ENCODE data around the gene DNAJA4. TPM values are rescaled to one million over a fixed set of nuclear protein-coding genes. Genes with fewer than 3 reads are reported as not detected.

The DNAJA4 gene
- total RNA-seq, 2 donors from 2014 or later = 32.1 to 43.7 TPM

DNA sequence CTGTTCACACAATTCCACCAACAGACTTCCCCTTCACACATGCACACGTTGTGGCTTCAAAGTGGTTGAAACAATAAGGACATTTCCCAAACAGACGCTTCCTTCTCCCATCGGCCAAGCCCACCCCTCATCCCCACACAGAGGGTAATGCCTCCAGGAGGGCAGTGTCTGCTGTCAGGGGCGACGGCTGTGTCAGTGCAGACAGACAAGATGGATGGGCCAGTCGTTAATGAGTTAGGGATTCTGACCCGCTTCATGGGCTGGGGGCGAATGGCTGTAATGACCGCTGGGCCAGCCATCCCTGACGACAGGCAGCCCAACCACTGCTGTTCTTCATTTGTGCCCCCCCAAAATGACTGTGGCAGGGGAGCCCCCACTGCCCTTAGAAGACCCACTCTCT lies 55.2 kb downstream of the DNAJA4 start:
- Histone ChIP-seq H3K36me3 (no peaks in the 10 kb centered on the region), H3K27ac (no peak overlapping the region), H3K4me3 (no peak overlapping the region), H3K9me3 (no peaks in the 10 kb centered on the region), H3K4me1 (replicated peaks) (no peaks in the 10 kb centered on the region), H3K27me3 (replicated peaks; ENCODE audit: insufficient read depth) (no peaks in the 10 kb centered on the region)
- DNase-seq (ENCODE audit: low spot score) = no peak
- TF ChIP-seq POLR2A (IDR thresholded peaks at IDR 0.05) (no peak), POLR2AphosphoS5 (IDR thresholded peaks at IDR 0.05) (no peak)
- TF ChIP-seq, protein P1, sequence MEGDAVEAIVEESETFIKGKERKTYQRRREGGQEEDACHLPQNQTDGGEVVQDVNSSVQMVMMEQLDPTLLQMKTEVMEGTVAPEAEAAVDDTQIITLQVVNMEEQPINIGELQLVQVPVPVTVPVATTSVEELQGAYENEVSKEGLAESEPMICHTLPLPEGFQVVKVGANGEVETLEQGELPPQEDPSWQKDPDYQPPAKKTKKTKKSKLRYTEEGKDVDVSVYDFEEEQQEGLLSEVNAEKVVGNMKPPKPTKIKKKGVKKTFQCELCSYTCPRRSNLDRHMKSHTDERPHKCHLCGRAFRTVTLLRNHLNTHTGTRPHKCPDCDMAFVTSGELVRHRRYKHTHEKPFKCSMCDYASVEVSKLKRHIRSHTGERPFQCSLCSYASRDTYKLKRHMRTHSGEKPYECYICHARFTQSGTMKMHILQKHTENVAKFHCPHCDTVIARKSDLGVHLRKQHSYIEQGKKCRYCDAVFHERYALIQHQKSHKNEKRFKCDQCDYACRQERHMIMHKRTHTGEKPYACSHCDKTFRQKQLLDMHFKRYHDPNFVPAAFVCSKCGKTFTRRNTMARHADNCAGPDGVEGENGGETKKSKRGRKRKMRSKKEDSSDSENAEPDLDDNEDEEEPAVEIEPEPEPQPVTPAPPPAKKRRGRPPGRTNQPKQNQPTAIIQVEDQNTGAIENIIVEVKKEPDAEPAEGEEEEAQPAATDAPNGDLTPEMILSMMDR (IDR thresholded peaks at IDR 0.05) = no peak
- intact Hi-C loops (cut with DNase I) = no loop called here
- WGBS = 86% methylated on average over 10 of the region's 10 CpGs

DNA sequence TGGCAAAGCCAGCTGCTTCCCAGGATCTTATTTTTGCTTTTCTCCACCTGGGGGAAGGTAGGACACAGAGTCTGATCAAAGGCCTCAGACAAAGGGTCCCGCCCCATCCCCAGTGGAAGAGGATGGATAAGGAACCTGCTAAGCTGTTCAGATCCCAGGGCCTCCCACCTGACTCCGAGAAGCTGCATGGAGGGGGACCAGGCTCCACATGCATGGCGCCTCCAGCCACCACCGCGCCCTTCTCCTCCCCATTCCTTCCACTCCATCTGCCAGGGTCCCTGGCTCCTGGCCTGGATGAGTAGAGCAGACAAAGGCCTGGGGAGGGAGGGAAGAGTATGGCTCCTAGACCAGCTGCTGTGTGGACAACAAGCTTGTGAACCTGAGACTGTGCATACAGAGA lies 55.8 kb downstream of the DNAJA4 start:
- H3K4me1 ChIP-seq (replicated peaks) = no peaks in the 10 kb centered on the region
- H3K27me3 ChIP-seq (replicated peaks; ENCODE audit: insufficient read depth) = no peaks in the 10 kb centered on the region
- H3K9me3 ChIP-seq = no peaks in the 10 kb centered on the region
- WGBS = 93% methylated on average over 5 of the region's 5 CpGs
- no peaks in the 10 kb centered on the region for H3K36me3 ChIP-seq
- TF ChIP-seq POLR2AphosphoS5 (IDR thresholded peaks at IDR 0.05) (no peak), POLR2A (IDR thresholded peaks at IDR 0.05) (no peak)
- TF ChIP-seq, protein P1 (IDR thresholded peaks at IDR 0.05) = no peak
- no peak for DNase-seq (ENCODE audit: low spot score)
- intact Hi-C loops (cut with DNase I) = no loop called here
- H3K27ac ChIP-seq = no peak overlapping the region
- no peak overlapping the region for H3K4me3 ChIP-seq

DNA sequence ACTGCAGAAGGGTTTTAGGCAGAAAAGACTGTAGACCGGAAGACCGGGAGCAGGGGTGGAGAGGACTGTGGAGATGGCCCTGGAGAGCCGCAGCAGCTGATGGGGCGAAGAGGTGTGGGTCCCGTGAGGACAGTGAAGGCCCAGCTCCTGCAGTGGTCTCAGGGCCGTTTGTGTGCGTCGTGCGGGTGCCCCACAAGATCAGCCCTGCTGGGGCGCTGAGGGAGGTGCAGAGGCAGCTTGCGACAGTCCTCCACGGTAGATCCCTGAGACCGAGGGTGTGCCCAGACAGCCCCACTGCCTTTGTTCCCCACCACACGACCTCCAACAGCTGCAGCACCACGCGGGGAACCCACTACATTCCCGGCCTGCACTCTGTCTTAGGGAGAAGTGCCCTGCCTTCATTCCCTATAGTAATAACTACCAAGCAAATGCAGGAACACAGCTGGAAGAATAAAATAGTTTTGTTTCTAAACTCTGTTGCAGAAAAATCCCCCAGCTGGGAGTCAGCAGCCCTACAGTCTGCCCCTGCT lies 56.7 kb downstream of the DNAJA4 start:
- no peak for TF ChIP-seq POLR2A (IDR thresholded peaks at IDR 0.05)
- no peak for TF ChIP-seq POLR2AphosphoS5 (IDR thresholded peaks at IDR 0.05)
- TF ChIP-seq, protein P1 (IDR thresholded peaks at IDR 0.05) = no peak
- Histone ChIP-seq H3K27ac (no peak overlapping the region), H3K27me3 (replicated peaks; ENCODE audit: insufficient read depth) (no peaks in the 10 kb centered on the region), H3K9me3 (no peaks in the 10 kb centered on the region), H3K4me1 (replicated peaks) (no peaks in the 10 kb centered on the region), H3K4me3 (no peak overlapping the region), H3K36me3 (no peaks in the 10 kb centered on the region)
- intact Hi-C loops (cut with DNase I) = no loop called here
- no peak for DNase-seq (ENCODE audit: low spot score)
- 79% methylated on average over 10 of the region's 17 CpGs for WGBS

DNA sequence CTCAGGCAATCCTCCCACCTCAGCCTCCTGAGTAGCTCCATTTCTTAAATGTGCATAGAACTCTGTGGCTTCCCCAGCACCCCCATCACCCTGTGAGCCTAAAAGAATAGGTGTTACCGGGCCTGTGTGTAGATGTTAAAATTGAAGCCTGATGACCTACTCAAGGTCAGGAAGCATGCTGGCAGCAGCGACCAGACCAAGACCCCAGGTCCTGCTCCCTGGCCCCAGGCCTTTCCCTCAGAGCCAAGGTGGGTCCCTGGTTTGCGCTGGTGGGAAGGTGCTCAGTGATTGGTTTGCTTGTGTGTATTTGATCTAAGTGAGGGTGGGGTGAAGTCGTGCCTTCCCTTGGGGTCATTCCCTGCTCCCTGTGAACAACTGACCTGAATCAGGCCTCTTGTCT lies 57.4 kb downstream of the DNAJA4 start:
- intact Hi-C loops (cut with DNase I) = no loop called here
- WGBS = 80% methylated on average over 4 of the region's 4 CpGs

DNA sequence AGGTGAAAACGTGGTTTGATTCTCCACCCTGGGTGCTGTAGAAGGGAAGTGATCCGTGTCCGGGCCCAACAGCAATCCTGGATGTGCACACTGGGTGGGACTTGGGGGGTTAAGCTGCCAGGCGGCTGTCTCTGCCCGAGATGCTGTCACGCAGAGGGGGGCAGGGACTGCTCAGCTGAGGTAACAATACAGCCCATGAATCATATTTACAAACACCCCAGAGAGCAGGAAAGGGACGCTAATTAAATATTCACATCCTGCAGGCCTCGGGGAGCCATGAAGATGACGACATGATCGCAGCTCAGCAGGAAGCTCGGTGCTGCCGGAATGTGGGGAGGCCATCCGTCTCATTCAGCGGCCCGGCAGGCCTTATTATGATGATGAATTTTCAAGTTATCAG lies 57.9 kb downstream of the DNAJA4 start:
- DNase-seq (ENCODE audit: low spot score) = no peak
- H3K27me3 ChIP-seq (replicated peaks; ENCODE audit: insufficient read depth) = no peaks in the 10 kb centered on the region
- no peak overlapping the region for H3K4me3 ChIP-seq
- no peaks in the 10 kb centered on the region for H3K9me3 ChIP-seq
- H3K27ac ChIP-seq = no peak overlapping the region
- WGBS = 71% methylated on average over 15 of the region's 15 CpGs
- intact Hi-C loops (cut with DNase I) = no loop called here
- H3K4me1 ChIP-seq (replicated peaks) = no peaks in the 10 kb centered on the region
- no peaks in the 10 kb centered on the region for H3K36me3 ChIP-seq
- TF ChIP-seq, protein P1 (IDR thresholded peaks at IDR 0.05) = no peak
- TF ChIP-seq POLR2A (IDR thresholded peaks at IDR 0.05) (no peak), POLR2AphosphoS5 (IDR thresholded peaks at IDR 0.05) (no peak)

More for the DNA sequence above, 57.4 kb downstream of the DNAJA4 start:
- no peaks in the 10 kb centered on the region for H3K27me3 ChIP-seq (replicated peaks; ENCODE audit: insufficient read depth)
- H3K36me3 ChIP-seq = no peaks in the 10 kb centered on the region
- H3K9me3 ChIP-seq = no peaks in the 10 kb centered on the region
- no peak overlapping the region for H3K4me3 ChIP-seq
- no peaks in the 10 kb centered on the region for H3K4me1 ChIP-seq (replicated peaks)
- TF ChIP-seq POLR2A (IDR thresholded peaks at IDR 0.05) (no peak), POLR2AphosphoS5 (IDR thresholded peaks at IDR 0.05) (no peak)
- TF ChIP-seq, protein P1 (IDR thresholded peaks at IDR 0.05) = no peak
- DNase-seq (ENCODE audit: low spot score) = no peak
- H3K27ac ChIP-seq = no peak overlapping the region
